H1 (cell line): ENCODE data around the gene DEFB129.

Experiments used
- CEBPB ChIP-seq: IDR thresholded peaks from 2 replicates; pipeline ENCODE4 v1.6.1; 2012; ENCODE audit warnings: low read depth, low read length
- FOSL1 ChIP-seq: IDR thresholded peaks from 2 replicates; pipeline ENCODE4 v1.6.1; 2011; ENCODE audit warnings: mild to moderate bottlenecking, low read depth, low read length, moderate library complexity; ENCODE audit not compliant: insufficient read depth
- GABPA ChIP-seq: IDR thresholded peaks from 2 replicates; pipeline ENCODE4 v1.6.1; 2011; ENCODE audit warnings: mild to moderate bottlenecking, low read length, moderate library complexity, borderline replicate concordance; ENCODE audit not compliant: insufficient read depth
- SUZ12 ChIP-seq: fragments of 200-600 bp; sonication (generic); IDR thresholded peaks from 2 replicates; pipeline ENCODE4 v1.6.1; 2012; ENCODE audit warnings: mild to moderate bottlenecking, inconsistent platforms, low read length, moderate library complexity, mixed read lengths

- TF ChIP-seq FOSL1, result no peak
- no peak for TF ChIP-seq GABPA
- TF ChIP-seq SUZ12, result no peak
- TF ChIP-seq CEBPB, result no peak
Observed at GRCh38 chr20:217266-217665, 9.8 kb upstream of the DEFB129 start.
